ENCODE measurements around the gene DUOXA2. TPM values are rescaled to one million over a fixed set of nuclear protein-coding genes. Genes with fewer than 3 reads are reported as not detected.
"Not testable (repeated sequence)": the region's sequence is repeated elsewhere in the genome, so short reads cannot be mapped to it uniquely, and the experiment has no call there.

DUOXA2 gene
- total and polyA plus RNA-seq, 2 donors from 2014 or later, result 0.37 TPM; not detected in 1

GRCh38 chr15:45079201-45079600 is 34.9 kb upstream of the DUOXA2 start:
- DNase-seq; H3K9ac ChIP-seq (ENCODE audit: low read length in 3 of 3); H3K9me3 ChIP-seq (ENCODE audit: control insufficient read depth in 2 of 3, insufficient read depth in 1 of 3, low read length in 3 of 3); FAIRE-seq; H3K27me3 ChIP-seq (ENCODE audit: control insufficient read depth, insufficient read depth, low read length); H3K36me3 ChIP-seq (ENCODE audit: control insufficient read depth in 2 of 3, insufficient read depth in 3 of 3, low read length in 3 of 3); H3K4me1 ChIP-seq (ENCODE audit: control insufficient read depth in 2 of 3, insufficient read depth in 2 of 3, low read depth in 1 of 3, low read length in 3 of 3); H3K4me3 ChIP-seq (ENCODE audit: low read length in 3 of 3); intact Hi-C loops (cut with DNase I); H3K27ac ChIP-seq (ENCODE audit: low read depth in 2 of 2, low read length in 2 of 2): not testable (repeated sequence)

GRCh38 chr15:45079628-45080246 is 34.4 kb upstream of the DUOXA2 start:
- H3K4me1 ChIP-seq (ENCODE audit: control insufficient read depth in 2 of 3, insufficient read depth in 2 of 3, low read depth in 1 of 3, low read length in 3 of 3); H3K4me3 ChIP-seq (ENCODE audit: low read length in 3 of 3); H3K36me3 ChIP-seq (ENCODE audit: control insufficient read depth in 2 of 3, insufficient read depth in 3 of 3, low read length in 3 of 3); intact Hi-C loops (cut with DNase I); FAIRE-seq; H3K27ac ChIP-seq (ENCODE audit: low read depth in 2 of 2, low read length in 2 of 2); DNase-seq; H3K9ac ChIP-seq (ENCODE audit: low read length in 3 of 3); H3K27me3 ChIP-seq (ENCODE audit: control insufficient read depth, insufficient read depth, low read length); H3K9me3 ChIP-seq (ENCODE audit: control insufficient read depth in 2 of 3, insufficient read depth in 1 of 3, low read length in 3 of 3): not testable (repeated sequence)

GRCh38 chr15:45080593-45080992 is 33.5 kb upstream of the DUOXA2 start:
- H3K9me3 ChIP-seq (ENCODE audit: control insufficient read depth in 2 of 3, insufficient read depth in 1 of 3, low read length in 3 of 3); FAIRE-seq; H3K27me3 ChIP-seq (ENCODE audit: control insufficient read depth, insufficient read depth, low read length); H3K36me3 ChIP-seq (ENCODE audit: control insufficient read depth in 2 of 3, insufficient read depth in 3 of 3, low read length in 3 of 3); intact Hi-C loops (cut with DNase I); H3K4me1 ChIP-seq (ENCODE audit: control insufficient read depth in 2 of 3, insufficient read depth in 2 of 3, low read depth in 1 of 3, low read length in 3 of 3); H3K9ac ChIP-seq (ENCODE audit: low read length in 3 of 3); H3K4me3 ChIP-seq (ENCODE audit: low read length in 3 of 3); DNase-seq; H3K27ac ChIP-seq (ENCODE audit: low read depth in 2 of 2, low read length in 2 of 2): not testable (repeated sequence)

- H3K27me3 ChIP-seq (ENCODE audit: control insufficient read depth, insufficient read depth, low read length); H3K27ac ChIP-seq (ENCODE audit: low read depth in 2 of 2, low read length in 2 of 2); H3K4me1 ChIP-seq (ENCODE audit: control insufficient read depth in 2 of 3, insufficient read depth in 2 of 3, low read depth in 1 of 3, low read length in 3 of 3); H3K36me3 ChIP-seq (ENCODE audit: control insufficient read depth in 2 of 3, insufficient read depth in 3 of 3, low read length in 3 of 3); DNase-seq; FAIRE-seq; H3K4me3 ChIP-seq (ENCODE audit: low read length in 3 of 3); H3K9ac ChIP-seq (ENCODE audit: low read length in 3 of 3); H3K9me3 ChIP-seq (ENCODE audit: control insufficient read depth in 2 of 3, insufficient read depth in 1 of 3, low read length in 3 of 3); intact Hi-C loops (cut with DNase I): not testable (repeated sequence)
These were observed 31.7 kb upstream of the DUOXA2 start for GRCh38 chr15:45082412-45082811.

- intact Hi-C loops (cut with DNase I), result no loop called here
- Histone ChIP-seq H3K27me3 (ENCODE audit: control insufficient read depth, insufficient read depth, low read length) (no peaks in the 10 kb centered on the region), H3K4me1 (ENCODE audit: control insufficient read depth in 2 of 3, insufficient read depth in 2 of 3, low read depth in 1 of 3, low read length in 3 of 3) (no peaks in the 10 kb centered on the region), H3K36me3 (ENCODE audit: control insufficient read depth in 2 of 3, insufficient read depth in 3 of 3, low read length in 3 of 3) (no peaks in the 10 kb centered on the region), H3K4me3 (ENCODE audit: low read length in 3 of 3) (no peak overlapping the region), H3K27ac (ENCODE audit: low read depth in 2 of 2, low read length in 2 of 2) (no peak overlapping the region), H3K9ac (ENCODE audit: low read length in 3 of 3) (no peak overlapping the region), H3K9me3 (ENCODE audit: control insufficient read depth in 2 of 3, insufficient read depth in 1 of 3, low read length in 3 of 3) (no peaks in the 10 kb centered on the region)
- no peak for TF ChIP-seq CTCF (IDR thresholded peaks at IDR 0.05; ENCODE audit: borderline replicate concordance, extremely low read depth, insufficient read depth)
- DNase-seq, result no peak
- no peak for FAIRE-seq
These were observed 30.9 kb upstream of the DUOXA2 start for GRCh38 chr15:45083223-45083622.
